Neuronal stem cell (in vitro differentiated cells): ENCODE measurements around the gene CFAP53.

ENCODE experiments used
- DNase-seq: peaks from one replicate; pipeline ENCODE4 v3.0.0-alpha.2; 2013; ENCODE audit warnings: low spot score
- H2AFZ ChIP-seq: one replicate; pipeline ENCODE4 v1.6.1; 2013; ENCODE audit warnings: mild to moderate bottlenecking, low read length, inconsistent platforms
- H2AK5ac ChIP-seq: 2 replicates; pipeline ENCODE4 v1.6.1; 2013; ENCODE audit warnings: low read depth, mild to moderate bottlenecking, inconsistent platforms, low read length, moderate library complexity, mixed read lengths
- H2BK120ac ChIP-seq: 2 replicates; pipeline ENCODE4 v1.6.1; 2013; ENCODE audit warnings: low read depth, mild to moderate bottlenecking, inconsistent platforms, low read length, moderate library complexity, mixed read lengths
- H2BK12ac ChIP-seq: one replicate; pipeline ENCODE4 v1.6.1; 2013; ENCODE audit warnings: low read length, inconsistent platforms
- H2BK15ac ChIP-seq: 2 replicates; pipeline ENCODE4 v1.6.1; 2013; ENCODE audit warnings: mild to moderate bottlenecking, low read length, inconsistent platforms, mixed read lengths
- H2BK5ac ChIP-seq: one replicate; pipeline ENCODE4 v1.6.1; 2013; ENCODE audit warnings: inconsistent platforms, mild to moderate bottlenecking, low read length, moderate library complexity
- H3K14ac ChIP-seq: one replicate; pipeline ENCODE4 v1.6.1; 2013; ENCODE audit warnings: low read length, inconsistent platforms
- H3K18ac ChIP-seq: 2 replicates; pipeline ENCODE4 v1.6.1; 2013; ENCODE audit warnings: low read length, inconsistent platforms
- H3K23ac ChIP-seq: 2 replicates; pipeline ENCODE4 v1.6.1; 2013; ENCODE audit warnings: low read depth, mild to moderate bottlenecking, mixed read lengths, low read length, inconsistent platforms; ENCODE audit not compliant: poor library complexity
- H3K27ac ChIP-seq: replicated peaks from 3 replicates; pipeline ENCODE4 v1.5.1; 2013; ENCODE audit warnings: low read length, inconsistent platforms
- H3K27me3 ChIP-seq, 3 experiments: 2 replicates each; pipeline ENCODE4 v1.6.1; 2013; ENCODE audit warnings: low read length in 3 of 3, mild to moderate bottlenecking in 2 of 3, inconsistent platforms in 1 of 3, low read depth in 1 of 3, mixed read lengths in 1 of 3, moderate library complexity in 1 of 3; ENCODE audit not compliant: control insufficient read depth in 3 of 3, insufficient read depth in 3 of 3
- H3K36me3 ChIP-seq, 2 donors: replicated peaks in 1 of 2; 2 replicates each; pipeline ENCODE4 v1.6.1; 2013; ENCODE audit warnings: low read length in 2 of 2; ENCODE audit not compliant: control insufficient read depth in 2 of 2, insufficient read depth in 2 of 2
- H3K4ac ChIP-seq: 2 replicates; pipeline ENCODE4 v1.6.1; 2013; ENCODE audit warnings: inconsistent platforms, mild to moderate bottlenecking, low read length, moderate library complexity
- H3K4me1 ChIP-seq, 2 donors: 1 replicate in 1 of 2; 2 replicates in 1 of 2; pipeline ENCODE4 v1.6.1; 2013; ENCODE audit warnings: low read length in 2 of 2, low read depth in 1 of 2; ENCODE audit not compliant: control insufficient read depth in 2 of 2, insufficient read depth in 1 of 2
- H3K4me2 ChIP-seq: one replicate; pipeline ENCODE4 v1.6.1; 2013; ENCODE audit warnings: mild to moderate bottlenecking, low read length, inconsistent platforms; ENCODE audit not compliant: insufficient read depth, poor library complexity, severe bottlenecking
- H3K4me3 ChIP-seq, 2 donors: 2 replicates each; pipeline ENCODE4 v1.5.1; 2013; ENCODE audit warnings: low read length in 2 of 2, mild to moderate bottlenecking in 2 of 2, inconsistent platforms in 1 of 2, moderate library complexity in 1 of 2
- H3K79me1 ChIP-seq: one replicate; pipeline ENCODE4 v1.6.1; 2013; ENCODE audit warnings: low read depth, mild to moderate bottlenecking, inconsistent platforms, low read length, moderate library complexity
- H3K9ac ChIP-seq: one replicate; pipeline ENCODE4 v1.6.1; 2013; ENCODE audit warnings: mild to moderate bottlenecking, low read depth, low read length, inconsistent platforms; ENCODE audit not compliant: poor library complexity
- H3K9me3 ChIP-seq, 2 donors: replicated peaks in 1 of 2; 2 replicates each; pipeline versions ENCODE3 to v1.6.1; 2013; ENCODE audit warnings: low read length in 2 of 2, mild to moderate bottlenecking in 2 of 2, inconsistent platforms in 1 of 2, low read depth in 1 of 2, mixed read lengths in 1 of 2, moderate library complexity in 1 of 2; ENCODE audit not compliant: control insufficient read depth in 2 of 2, insufficient read depth in 1 of 2
- H4K8ac ChIP-seq: one replicate; pipeline ENCODE4 v1.6.1; 2013; ENCODE audit warnings: low read depth, mild to moderate bottlenecking, inconsistent platforms, low read length, moderate library complexity
- H4K91ac ChIP-seq: one replicate; pipeline ENCODE4 v1.6.1; 2013; ENCODE audit warnings: low read length, low read depth, mild to moderate bottlenecking, inconsistent platforms; ENCODE audit not compliant: poor library complexity
- WGBS, 2 donors: extraction: QIAGEN DNeasy Blood & Tissue Kit; methylation state at CpG; one replicate each; pipeline ENCODE4 v1.1.7; 2013; ENCODE audit warnings: missing lambda C conversion rate in 2 of 2, mixed read lengths in 1 of 2; ENCODE audit not compliant: insufficient read length in 2 of 2, insufficient replicate concordance in 1 of 2; ENCODE audit errors: extremely low coverage in 2 of 2; 5-methylcytosine and 5-hydroxymethylcytosine counted together

Gene CFAP53

GRCh38 chr18:50193796-50194630 is 72.3 kb downstream of the CFAP53 start:
- peak; percentile 11 for DNase-seq
- Histone ChIP-seq H3K4me1 (peaks cover 0 to 12% of the 10 kb centered on the region in 2 donors), H3K27me3 (peaks cover 17 to 90% (median 44%) of the 10 kb centered on the region in 3 experiments), H3K36me3 (no peaks in the 10 kb centered on the region), H3K4me2 (peak overlapping the region; percentile 93), H4K91ac (no peak overlapping the region), H3K79me1 (no peaks in the 10 kb centered on the region), H2BK12ac (no peak overlapping the region), H3K23ac (peak overlapping the region; percentile 12), H2BK5ac (no peak overlapping the region), H3K27ac (no peak overlapping the region), H3K4me3 (peak overlapping the region; percentile 39 to 88), H4K8ac (no peak overlapping the region), H3K9me3 (peaks cover 0 to 3% of the 10 kb centered on the region in 2 donors), H3K9ac (no peak overlapping the region), H3K14ac (peak overlapping the region; percentile 90), H3K4ac (no peak overlapping the region), H2AK5ac (no peak overlapping the region), H2BK120ac (no peak overlapping the region), H2AFZ (peak overlapping the region; percentile 90), H2BK15ac (peak overlapping the region; percentile 31), H3K18ac (peak overlapping the region; percentile 54)
- no CpG with 5 or more reads among the region's 68 CpGs for WGBS, 2 donors

- peak overlapping the region; percentile 41 for H2AK5ac ChIP-seq
- H3K27ac ChIP-seq: no peak overlapping the region
- no peak overlapping the region for H2BK120ac ChIP-seq
- H3K4me1 ChIP-seq: peaks cover 0 to 12% of the 10 kb centered on the region in 2 donors
- no peak overlapping the region for H3K4ac ChIP-seq
- no CpG with 5 or more reads among the region's 31 CpGs for WGBS, 2 donors
- H2BK15ac ChIP-seq: no peak overlapping the region
- H3K23ac ChIP-seq: no peak overlapping the region
- H3K18ac ChIP-seq: peak overlapping the region; percentile 45
- H3K14ac ChIP-seq: no peak overlapping the region
- H3K9me3 ChIP-seq: peaks cover 0 to 3% of the 10 kb centered on the region in 2 donors
- no peak overlapping the region for H2BK5ac ChIP-seq
- no peak overlapping the region for H2BK12ac ChIP-seq
- H2AFZ ChIP-seq: no peak overlapping the region
- no peaks in the 10 kb centered on the region for H3K36me3 ChIP-seq
- no peaks in the 10 kb centered on the region for H3K79me1 ChIP-seq
- H3K9ac ChIP-seq: no peak overlapping the region
- H3K27me3 ChIP-seq: peaks cover 17 to 89% (median 44%) of the 10 kb centered on the region in 3 experiments
- H4K91ac ChIP-seq: no peak overlapping the region
- peak overlapping the region in 1 of 2 donors; percentile 33 for H3K4me3 ChIP-seq
- no peak for DNase-seq
- no peak overlapping the region for H4K8ac ChIP-seq
- peak overlapping the region; percentile 93 for H3K4me2 ChIP-seq
Measured at GRCh38 chr18:50192995-50193795, 73.1 kb downstream of the CFAP53 start.

- no peaks in the 10 kb centered on the region for H3K36me3 ChIP-seq
- H3K14ac ChIP-seq: no peak overlapping the region
- no peak overlapping the region for H2BK5ac ChIP-seq
- H3K9me3 ChIP-seq: peaks cover 0 to 3% of the 10 kb centered on the region in 2 donors
- peaks cover 17 to 82% (median 37%) of the 10 kb centered on the region in 3 experiments for H3K27me3 ChIP-seq
- no peak overlapping the region for H3K4ac ChIP-seq
- no peak overlapping the region for H2AK5ac ChIP-seq
- DNase-seq: no peak
- no peak overlapping the region for H3K18ac ChIP-seq
- no peak overlapping the region for H4K8ac ChIP-seq
- H2BK12ac ChIP-seq: no peak overlapping the region
- H3K4me2 ChIP-seq: no peak overlapping the region
- H3K9ac ChIP-seq: no peak overlapping the region
- no peak overlapping the region for H2BK15ac ChIP-seq
- H3K79me1 ChIP-seq: no peaks in the 10 kb centered on the region
- H2AFZ ChIP-seq: no peak overlapping the region
- no CpG with 5 or more reads among the region's 1 CpG for WGBS, 2 donors
- H3K4me3 ChIP-seq: no peak overlapping the region
- H3K4me1 ChIP-seq: peaks cover 0 to 12% of the 10 kb centered on the region in 2 donors
- no peak overlapping the region for H3K23ac ChIP-seq
- H3K27ac ChIP-seq: no peak overlapping the region
- H4K91ac ChIP-seq: no peak overlapping the region
- no peak overlapping the region for H2BK120ac ChIP-seq
Measured at GRCh38 chr18:50190926-50191325, 75.4 kb downstream of the CFAP53 start.

- H3K27ac ChIP-seq: no peak overlapping the region
- no peak overlapping the region for H2BK15ac ChIP-seq
- no peak overlapping the region for H3K18ac ChIP-seq
- peaks cover 0 to 12% of the 10 kb centered on the region in 2 donors for H3K4me1 ChIP-seq
- no CpG with 5 or more reads among the region's 1 CpG for WGBS, 2 donors
- no peaks in the 10 kb centered on the region for H3K36me3 ChIP-seq
- H4K91ac ChIP-seq: no peak overlapping the region
- H3K4me2 ChIP-seq: no peak overlapping the region
- no peak overlapping the region for H3K4me3 ChIP-seq
- H2BK120ac ChIP-seq: no peak overlapping the region
- H2BK5ac ChIP-seq: no peak overlapping the region
- peaks cover 0 to 3% of the 10 kb centered on the region in 2 donors for H3K9me3 ChIP-seq
- H3K27me3 ChIP-seq: peaks cover 17 to 77% (median 30%) of the 10 kb centered on the region in 3 experiments
- no peak overlapping the region for H4K8ac ChIP-seq
- no peak overlapping the region for H3K23ac ChIP-seq
- H3K4ac ChIP-seq: no peak overlapping the region
- no peak overlapping the region for H3K14ac ChIP-seq
- H2AK5ac ChIP-seq: no peak overlapping the region
- no peak overlapping the region for H3K9ac ChIP-seq
- no peak overlapping the region for H2AFZ ChIP-seq
- H3K79me1 ChIP-seq: no peaks in the 10 kb centered on the region
- no peak for DNase-seq
- no peak overlapping the region for H2BK12ac ChIP-seq
Measured at GRCh38 chr18:50190236-50190635, 76.1 kb downstream of the CFAP53 start.
